GF-D8 (cell line): ENCODE data around the gene IQCB1.
A peak's percentile ranks its signal among the peaks of the same experiment; 100 is the strongest.
"Not testable (repeated sequence)": the region's sequence is repeated elsewhere in the genome, so short reads cannot be mapped to it uniquely, and the experiment has no call there.

Experiments
- DNase-seq: peaks from one replicate; lab custom pipeline; 2025; lab: John Stamatoyannopoulos, UW

Gene IQCB1

DNA sequence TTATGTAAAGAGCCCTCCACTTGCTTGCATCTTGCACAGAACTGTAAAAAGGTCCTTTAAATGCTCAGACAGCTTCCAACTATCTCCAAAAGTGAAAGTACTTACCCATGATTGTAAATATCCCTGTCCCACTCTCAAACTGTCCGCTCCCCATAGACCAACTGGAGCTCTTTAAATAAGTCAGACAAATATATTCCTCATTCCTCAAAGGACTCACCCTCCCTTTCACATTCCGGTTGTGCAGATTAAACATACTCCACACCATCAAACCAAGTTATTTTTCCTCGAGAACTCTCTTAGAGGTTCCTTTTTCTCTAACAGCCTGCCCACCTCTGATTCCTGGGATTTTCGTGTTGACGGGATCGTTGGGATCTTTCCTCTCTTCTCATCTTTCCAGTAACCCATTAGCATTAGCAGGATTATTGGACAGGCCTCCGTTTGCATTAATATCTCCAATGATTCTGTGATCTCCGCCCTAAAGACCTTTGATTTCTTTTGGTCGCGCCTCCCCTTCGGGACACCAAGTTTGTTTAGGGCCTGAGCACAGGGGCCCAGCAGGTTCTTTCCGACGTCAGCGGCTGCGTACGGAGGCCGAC, 86.1 kb downstream of the IQCB1 start:
- no peak for DNase-seq

DNA sequence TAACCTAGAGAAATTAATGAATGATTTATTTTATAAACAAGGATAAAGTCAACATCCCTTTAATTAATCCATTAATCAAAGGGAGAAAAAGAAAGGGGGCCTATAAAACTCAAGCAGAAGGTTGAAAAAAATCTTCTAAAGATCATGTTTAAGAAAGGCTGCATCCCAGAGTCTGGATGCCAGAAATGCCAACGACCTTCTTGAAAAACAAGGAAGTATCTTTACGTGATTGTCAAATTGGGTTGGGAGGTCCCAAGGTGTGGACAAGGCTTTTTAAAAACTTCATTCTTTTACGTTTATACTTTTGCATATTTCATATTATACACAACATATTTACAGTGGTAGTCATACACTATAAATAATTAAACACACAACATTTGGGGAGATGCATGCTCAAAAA, 86.9 kb downstream of the IQCB1 start:
- DNase-seq, result no peak

DNA sequence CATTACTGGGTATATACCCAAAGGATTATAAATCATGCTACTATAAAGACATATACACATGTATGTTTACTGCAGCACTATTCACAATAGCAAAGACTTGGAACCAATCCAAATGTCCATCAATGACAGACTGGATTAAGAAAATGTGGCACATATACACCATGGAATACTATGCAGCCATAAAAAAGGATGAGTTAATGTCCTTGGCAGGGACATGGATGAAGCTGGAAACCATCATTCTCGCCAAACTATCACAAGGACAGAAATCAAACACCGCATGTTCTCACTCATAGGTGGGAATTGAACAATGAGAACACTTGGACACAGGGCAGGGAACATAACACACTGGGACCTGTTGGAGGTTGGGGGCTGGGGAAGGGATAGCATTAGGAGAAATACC, 91.8 kb downstream of the IQCB1 start:
- DNase-seq, result not testable (repeated sequence)

DNA sequence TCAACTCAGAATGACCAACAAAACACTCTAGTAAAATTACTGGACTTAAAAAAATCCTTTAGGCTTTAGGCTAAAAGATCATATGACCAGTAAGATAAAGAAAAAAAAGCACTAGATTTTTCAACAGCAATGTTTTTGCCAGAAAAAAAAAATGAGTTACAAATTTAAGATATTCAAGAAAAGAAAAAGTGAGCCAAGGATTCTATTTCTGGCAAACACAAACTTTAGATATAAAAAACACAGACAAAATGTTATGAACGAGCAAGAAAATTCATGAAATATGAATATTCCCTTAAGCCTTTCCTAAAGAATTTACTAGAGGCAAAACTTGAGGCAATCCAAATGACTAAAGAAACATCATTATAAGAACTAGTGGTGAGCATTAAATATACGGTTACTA, 94.0 kb downstream of the IQCB1 start:
- no peak for DNase-seq

DNA sequence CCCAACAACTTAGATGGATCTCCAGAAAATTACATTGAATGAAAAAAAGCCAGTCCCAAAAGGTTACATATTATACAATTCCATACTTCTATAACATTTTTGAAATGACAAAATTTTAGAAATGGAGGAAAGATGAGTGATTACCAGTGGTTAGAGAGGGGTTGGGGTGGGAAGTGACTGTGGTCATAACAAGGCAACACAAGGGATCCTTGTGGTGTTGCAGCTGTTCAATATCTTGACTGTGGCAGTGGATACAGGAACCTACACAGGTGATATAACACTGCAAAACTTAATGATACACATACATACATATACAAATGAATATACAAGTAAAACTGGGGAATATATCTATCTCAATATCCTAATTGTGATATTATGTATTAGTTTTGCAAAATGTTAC, 95.0 kb downstream of the IQCB1 start:
- peak; percentile 15 for DNase-seq

DNA sequence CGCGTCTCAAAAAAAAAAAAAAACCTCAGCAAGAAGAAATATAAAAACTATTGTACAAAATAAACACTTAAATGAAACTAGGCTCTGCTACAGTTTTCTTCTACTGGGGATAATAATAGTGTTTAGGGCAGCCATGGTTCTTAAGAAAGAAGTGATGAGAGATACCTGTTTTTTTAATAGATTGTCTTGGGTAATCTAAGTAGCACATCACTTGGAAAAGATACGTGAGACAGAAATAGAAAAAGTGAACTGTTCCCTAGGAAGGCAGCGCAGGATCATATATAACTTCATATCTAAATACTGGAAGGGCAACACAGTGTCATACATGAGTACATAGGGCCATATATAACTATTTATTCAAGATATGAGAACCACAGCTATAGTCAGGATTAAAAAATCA, 97.2 kb downstream of the IQCB1 start:
- no peak for DNase-seq

DNA sequence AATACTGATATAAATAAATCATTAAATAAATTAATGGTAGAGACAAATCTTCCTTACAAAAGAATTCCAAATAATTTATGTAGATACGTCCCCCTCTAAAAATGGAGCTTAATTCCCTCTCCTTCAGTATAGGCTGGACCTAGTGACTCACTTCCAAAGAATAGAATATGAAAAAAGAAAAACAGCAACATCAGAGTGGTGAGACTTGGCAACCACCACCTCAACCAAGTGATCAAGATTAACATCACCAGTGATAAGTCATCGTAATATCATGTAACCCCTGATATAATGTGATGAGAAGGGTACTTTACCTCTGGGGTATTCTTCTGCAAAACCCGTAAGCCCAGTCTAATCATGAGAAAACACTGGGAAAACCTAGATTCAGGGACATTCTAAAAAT, 98.7 kb downstream of the IQCB1 start:
- no peak for DNase-seq

DNA sequence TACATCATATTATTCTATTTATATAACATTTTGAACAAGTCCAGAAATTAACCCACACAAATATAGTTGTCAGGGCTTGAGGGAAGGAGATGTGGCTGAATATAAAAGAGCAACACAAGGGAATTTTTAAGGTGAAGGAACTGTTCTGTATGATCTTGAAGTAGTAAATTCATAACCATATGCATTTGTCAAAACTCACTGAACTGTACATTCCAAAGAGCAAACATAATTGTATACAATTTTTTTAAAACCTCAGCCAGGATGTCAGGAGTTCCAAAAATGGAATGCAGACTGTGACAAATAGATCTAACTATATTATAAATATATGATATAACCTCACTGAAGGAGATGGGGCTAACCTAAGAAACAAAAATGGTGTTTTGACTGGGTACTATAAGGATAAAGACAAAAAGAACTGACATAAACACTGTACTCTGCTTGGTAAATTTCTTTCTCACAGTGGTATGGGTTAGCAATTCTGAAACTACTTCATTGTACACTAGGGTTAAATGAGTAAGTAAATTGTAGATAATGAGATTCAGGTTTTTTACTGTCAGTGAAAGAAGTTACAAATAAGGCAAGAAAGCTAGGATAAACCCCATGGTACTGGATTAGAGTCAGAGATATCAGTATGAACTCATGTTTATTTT, 99.7 kb downstream of the IQCB1 start:
- no peak for DNase-seq

DNA sequence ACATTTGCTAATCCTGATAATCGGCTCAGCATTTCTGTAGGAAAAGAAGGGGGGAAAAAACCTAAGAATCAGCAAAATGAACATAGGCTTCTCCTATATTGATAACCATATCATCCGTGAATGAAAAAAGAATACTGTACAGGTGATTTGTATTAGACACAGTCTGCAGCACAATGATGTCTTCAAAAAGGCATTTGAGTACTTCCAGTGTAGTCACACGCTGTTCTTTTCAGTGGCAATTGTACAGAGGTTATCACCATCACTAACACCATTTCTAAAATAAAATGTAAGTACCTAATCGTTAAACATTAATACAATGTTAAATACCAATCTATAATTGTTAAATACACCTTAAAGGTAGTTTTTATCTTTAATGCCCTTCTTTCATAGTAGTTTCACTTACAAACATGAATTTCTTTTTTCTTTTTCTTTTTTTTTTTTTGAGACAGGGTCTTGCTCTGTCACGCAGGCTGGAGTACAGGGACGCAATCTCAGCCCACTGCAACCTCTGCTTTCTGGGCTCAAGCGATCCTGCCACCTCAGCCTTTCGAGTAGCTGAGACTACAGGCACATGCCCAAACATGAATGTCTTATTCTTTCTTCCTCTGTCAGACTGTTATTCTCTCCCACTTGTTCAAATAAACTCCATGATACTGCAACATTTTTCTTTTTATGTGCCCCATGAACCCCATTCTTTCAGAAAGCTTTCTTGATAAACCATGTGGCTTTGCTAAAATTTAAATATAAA, 103.7 kb downstream of the IQCB1 start:
- DNase-seq, result no peak

DNA sequence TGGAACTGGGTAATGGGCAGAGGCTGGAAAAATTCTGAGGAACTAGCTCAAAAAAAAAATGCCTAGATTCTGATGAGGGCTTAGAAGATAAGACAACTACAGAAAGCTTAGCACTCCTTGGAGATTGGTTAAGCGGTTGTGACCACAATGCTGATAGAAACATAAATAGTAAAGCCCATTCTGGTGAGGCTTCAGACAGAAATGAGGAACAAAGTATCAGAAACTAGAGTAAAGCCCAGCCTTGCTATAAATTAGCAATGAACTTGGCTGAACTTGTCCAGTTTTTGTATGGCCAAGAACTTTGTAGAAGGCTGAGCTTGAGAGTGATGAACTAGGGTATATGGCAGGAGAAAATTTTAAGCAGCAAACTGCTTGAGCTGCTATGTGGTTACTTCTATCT, 110.7 kb downstream of the IQCB1 start:
- DNase-seq, result peak; percentile 12

DNA sequence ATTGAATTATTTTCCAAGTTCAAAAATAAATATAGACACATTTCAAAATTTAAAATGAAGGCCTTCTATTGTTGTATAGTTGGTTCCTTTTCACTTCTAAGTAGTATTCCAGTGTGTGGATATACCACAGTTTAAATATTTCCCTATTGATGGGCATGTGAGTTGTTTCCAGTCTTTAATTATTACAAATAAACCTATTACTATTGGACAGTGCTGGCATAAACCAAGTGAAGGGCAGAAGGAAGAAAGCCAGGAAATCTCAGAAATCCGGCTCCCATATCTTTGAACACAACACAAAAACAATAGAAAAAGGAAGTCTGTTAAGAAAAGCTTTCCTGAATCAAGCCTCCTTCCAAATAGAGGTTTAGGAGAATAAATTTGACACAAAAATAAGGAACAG, 111.4 kb downstream of the IQCB1 start:
- no peak for DNase-seq

DNA sequence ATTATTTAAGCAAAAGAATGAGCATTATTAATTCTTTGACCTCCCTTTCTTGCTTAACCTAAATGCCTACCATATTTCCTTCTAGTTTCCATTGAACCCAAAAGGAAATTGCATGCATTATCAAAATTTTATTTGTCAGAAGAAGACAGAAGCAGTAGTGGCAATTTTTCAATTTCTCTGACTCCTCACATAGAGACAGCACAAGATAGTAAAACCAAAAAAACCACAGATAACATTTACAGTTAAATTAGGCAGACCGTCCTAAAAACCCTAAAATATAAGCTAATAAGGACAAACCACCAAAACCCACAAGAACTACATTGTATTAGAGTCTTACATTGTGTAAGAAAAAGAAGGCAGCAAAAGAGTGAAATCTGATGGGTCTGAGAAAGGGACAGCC, 112.4 kb downstream of the IQCB1 start:
- DNase-seq, result no peak

DNA sequence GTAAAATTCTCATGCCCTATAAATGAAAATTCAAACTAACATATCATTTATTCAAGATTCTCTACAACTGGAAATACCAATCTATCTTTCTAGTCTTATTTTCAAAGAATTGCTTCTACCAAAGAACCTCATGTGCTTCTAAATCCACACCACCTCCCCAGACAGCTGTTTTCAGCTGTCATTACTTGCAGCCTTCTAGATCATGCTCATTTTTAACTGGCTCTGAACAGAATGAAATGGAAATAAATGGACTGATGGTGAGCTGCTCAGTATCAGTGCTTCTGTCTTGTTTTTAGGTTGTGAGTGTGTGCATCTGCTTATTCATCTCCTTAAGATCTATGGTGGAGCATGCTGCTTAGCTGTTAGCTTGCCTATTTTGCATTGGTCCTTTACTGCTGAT, 114.7 kb downstream of the IQCB1 start:
- no peak for DNase-seq
